GM21786 (cell line): ENCODE results near the gene EHD1.

ENCODE experiments used
- ATAC-seq: cut with Tn5 transposase; IDR thresholded peaks from one replicate; pipeline ENCODE4 v1.9.1; 2021; ENCODE audit not compliant: unreplicated experiment

EHD1 gene

DNA sequence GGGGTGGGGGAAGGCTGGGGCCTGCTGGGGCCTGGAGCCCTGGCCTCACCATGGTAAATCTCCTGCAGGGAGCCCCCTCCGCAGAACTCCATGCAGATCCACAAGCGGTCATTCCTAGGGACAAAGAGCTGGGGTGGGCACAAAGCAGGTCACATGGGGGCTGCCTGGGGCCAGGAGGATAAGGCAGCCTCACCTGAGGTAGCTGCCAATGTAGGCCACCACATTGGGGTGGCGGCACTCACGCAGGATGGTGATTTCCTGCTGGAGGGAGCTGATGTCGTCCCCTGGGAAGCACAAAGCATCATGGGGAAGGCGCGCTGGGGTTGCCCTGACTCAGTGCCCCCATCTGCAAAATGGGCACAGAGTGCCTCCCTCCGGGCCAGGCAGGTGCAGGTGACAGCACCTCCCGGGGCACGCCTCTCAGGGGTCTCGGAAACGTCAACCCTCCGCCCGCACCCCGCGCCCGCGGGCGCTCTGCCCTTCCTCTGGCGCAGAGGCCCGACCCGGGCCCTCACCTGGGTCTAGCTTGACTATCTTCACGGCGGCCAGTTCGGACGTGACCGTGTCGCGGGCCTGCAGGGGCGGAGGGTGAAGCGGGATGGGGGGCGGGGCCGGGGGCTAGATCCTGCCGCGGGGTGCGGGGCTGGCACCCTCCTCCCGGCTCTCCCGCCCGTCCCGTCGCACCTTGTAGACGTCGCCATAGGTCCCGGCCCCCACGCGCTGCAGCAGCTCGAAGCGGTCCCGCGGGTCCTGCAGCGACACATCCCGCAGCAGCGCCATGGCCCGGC is 75.9 kb downstream of the EHD1 start:
- ATAC-seq = no peak
